GM12875 (cell line): ENCODE measurements around the gene MAGI1.

ENCODE experiments used
- H3K4me3 ChIP-seq: one replicate; pipeline ENCODE4 v1.5.1; 2011; ENCODE audit warnings: low read depth, low read length, control low read depth
- TF ChIP-seq, protein P1 (sequence below): IDR thresholded peaks from 2 replicates; pipeline ENCODE4 v1.5.1; 2011; ENCODE audit warnings: low read depth, mild to moderate bottlenecking, control low read depth, inconsistent platforms, low read length, moderate library complexity, borderline replicate concordance; ENCODE audit not compliant: insufficient read depth

Gene MAGI1

GRCh38 chr3:65448120-65448519 lies 590.6 kb downstream of the MAGI1 start:
- no peak overlapping the region for H3K4me3 ChIP-seq
- TF ChIP-seq, protein P1, sequence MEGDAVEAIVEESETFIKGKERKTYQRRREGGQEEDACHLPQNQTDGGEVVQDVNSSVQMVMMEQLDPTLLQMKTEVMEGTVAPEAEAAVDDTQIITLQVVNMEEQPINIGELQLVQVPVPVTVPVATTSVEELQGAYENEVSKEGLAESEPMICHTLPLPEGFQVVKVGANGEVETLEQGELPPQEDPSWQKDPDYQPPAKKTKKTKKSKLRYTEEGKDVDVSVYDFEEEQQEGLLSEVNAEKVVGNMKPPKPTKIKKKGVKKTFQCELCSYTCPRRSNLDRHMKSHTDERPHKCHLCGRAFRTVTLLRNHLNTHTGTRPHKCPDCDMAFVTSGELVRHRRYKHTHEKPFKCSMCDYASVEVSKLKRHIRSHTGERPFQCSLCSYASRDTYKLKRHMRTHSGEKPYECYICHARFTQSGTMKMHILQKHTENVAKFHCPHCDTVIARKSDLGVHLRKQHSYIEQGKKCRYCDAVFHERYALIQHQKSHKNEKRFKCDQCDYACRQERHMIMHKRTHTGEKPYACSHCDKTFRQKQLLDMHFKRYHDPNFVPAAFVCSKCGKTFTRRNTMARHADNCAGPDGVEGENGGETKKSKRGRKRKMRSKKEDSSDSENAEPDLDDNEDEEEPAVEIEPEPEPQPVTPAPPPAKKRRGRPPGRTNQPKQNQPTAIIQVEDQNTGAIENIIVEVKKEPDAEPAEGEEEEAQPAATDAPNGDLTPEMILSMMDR = no peak

DNA sequence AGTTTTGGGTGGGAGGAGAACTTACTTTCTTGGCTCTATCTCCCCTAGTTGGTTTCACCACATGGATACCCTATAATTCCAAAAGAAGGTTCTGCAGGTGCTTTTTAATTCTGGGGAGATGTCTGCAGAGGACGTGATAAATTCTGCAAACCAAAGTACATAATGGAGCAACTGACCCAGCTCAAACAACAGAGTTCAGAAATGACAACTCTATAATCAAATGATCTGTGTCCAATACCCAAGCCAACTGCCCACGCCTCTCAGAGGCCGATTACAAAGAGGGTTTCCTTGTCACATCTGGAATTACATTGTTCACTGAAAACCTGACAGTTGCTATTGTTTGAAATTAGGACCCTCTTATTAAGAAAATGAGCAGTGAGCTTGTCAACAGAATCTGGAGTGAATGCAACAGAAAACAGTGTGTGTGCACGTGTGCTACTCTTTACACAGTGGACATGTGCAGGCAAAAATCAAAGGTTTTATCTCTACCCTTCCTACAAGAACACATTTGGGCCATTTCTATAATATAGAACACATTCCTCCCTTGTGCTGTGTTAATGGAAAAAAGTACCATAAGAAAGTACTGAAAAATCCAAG lies 593.0 kb downstream of the MAGI1 start:
- TF ChIP-seq, protein P1 = no peak

DNA sequence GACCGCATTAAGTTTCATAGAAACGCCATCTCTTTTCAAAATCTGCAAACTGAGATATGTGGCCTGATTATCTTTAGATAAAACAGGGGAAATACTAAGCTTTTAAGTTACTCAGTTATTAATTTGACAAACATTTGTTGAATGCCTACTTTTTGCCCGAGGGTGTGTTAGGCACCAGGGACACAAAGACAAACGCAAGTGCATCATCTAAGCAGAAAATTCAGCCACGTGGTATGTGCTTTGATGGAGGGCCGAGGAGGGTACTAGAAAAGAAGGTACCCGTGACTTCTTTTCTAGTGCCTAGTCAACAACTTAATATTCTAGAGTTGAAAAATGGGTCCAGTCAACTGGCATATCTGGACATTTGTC lies 594.3 kb downstream of the MAGI1 start:
- TF ChIP-seq, protein P1 = no peak
- no peak overlapping the region for H3K4me3 ChIP-seq

More for the DNA sequence above, 593.0 kb downstream of the MAGI1 start:
- H3K4me3 ChIP-seq = no peak overlapping the region

- no peak overlapping the region for H3K4me3 ChIP-seq
- TF ChIP-seq, protein P1 = no peak
Measured at GRCh38 chr3:65443739-65444446, 594.8 kb downstream of the MAGI1 start.

GRCh38 chr3:65439641-65440284 lies 599.0 kb downstream of the MAGI1 start:
- TF ChIP-seq, protein P1 = 0 out of 2 replicates have a peak, but pooled peaks have one; percentile 31
- H3K4me3 ChIP-seq = no peak overlapping the region

GRCh38 chr3:65438612-65439011 lies 600.1 kb downstream of the MAGI1 start:
- H3K4me3 ChIP-seq = no peak overlapping the region
- TF ChIP-seq, protein P1 = no peak
